NCI-H748 treated with DMSO at 0.1 percent for 48 hours (cell line): ENCODE data around the gene XXYLT1.
"Not testable (repeated sequence)": the region's sequence is repeated elsewhere in the genome, so short reads cannot be mapped to it uniquely, and the experiment has no call there.

Source experiments
- DNase-seq: peaks from one replicate; lab custom pipeline; 2025; lab: John Stamatoyannopoulos, UW

XXYLT1 gene

DNA sequence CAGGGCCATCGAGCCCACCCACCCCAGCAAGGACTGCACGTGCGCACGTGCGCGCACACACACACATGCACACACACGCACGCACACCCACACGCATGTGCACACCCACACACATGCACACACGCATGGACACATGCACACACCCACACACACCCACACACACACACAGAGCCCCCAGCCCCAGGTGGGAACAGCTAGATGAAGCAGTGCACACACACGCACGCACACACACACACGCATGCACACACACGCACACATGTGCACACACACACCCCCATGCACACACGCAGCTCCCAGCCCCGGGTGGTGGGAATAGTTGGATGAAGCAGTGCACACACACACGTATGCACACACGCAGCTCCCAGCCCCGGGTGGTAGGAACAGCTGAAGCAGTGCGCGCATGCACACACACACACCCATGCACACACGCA lies 158.6 kb downstream of the XXYLT1 start:
- DNase-seq, result no peak

DNA sequence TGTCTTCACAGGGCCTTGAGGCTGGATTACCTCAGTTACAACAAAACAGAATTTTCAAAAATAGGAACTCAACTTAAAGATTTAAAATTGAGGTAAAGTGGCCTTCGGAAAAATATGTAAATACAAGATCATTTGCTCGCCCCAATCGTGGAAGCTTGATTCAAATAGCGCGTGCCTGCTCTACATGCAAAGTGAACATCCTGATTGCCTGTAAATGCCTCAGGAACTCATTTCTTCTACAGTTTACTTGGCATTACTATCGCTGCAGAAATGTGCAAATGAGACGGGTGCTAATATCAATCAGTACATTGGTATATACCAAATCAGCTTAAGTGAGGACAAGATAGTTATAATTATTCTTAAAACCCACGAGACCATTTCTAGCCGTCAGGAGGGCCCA lies 159.2 kb downstream of the XXYLT1 start:
- no peak for DNase-seq

DNA sequence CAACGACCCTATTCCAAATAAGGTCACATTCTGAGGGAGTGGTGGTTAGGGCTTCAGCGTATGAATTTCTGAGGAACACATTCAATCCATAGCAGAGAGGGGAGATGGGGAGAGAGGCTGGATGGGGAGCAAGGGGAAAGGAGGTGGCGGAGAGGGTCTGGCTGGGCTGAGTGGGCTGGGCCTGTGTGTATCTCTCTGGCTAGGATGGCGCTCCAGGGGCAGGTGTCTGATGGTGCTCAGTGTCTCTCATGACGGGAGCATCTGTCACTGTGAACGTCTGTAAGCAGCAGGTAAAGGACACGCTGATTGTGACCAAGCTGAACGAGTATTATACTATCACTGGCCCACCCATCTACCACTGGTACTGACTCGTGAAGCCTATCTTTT lies 159.6 kb downstream of the XXYLT1 start:
- no peak for DNase-seq

DNA sequence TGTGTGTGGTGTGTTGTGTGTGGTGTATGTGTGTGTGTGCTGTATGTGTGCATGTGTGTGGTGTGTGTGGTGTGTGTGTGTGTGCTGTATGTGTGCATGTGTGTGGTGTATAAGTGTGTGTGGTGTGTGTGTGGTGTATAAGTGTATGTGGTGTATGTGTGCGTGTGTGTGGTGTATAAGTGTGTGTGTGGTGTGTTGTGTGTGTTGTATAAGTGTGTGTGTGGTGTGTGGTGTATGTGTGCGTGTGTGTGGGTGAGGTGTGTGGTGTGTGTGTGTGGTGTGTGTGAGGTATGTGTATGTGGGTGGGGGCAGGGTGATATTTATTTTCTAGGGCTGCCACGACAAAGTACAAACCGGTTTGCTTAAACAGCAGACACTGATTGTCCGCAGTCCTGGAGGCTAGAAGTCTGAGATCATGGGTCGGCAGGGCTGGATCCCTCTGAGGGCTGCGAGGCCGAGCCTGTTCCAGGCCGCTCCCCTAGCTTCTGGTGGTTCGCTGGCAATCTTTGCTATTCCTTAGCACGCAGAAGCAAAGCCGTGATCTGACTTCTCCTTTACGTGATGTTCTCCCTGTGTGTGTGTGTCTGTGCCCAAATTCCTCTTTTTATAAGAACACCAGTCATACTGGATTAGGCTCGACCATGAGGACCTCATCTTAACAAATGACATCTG lies 160.2 kb downstream of the XXYLT1 start:
- no peak for DNase-seq

DNA sequence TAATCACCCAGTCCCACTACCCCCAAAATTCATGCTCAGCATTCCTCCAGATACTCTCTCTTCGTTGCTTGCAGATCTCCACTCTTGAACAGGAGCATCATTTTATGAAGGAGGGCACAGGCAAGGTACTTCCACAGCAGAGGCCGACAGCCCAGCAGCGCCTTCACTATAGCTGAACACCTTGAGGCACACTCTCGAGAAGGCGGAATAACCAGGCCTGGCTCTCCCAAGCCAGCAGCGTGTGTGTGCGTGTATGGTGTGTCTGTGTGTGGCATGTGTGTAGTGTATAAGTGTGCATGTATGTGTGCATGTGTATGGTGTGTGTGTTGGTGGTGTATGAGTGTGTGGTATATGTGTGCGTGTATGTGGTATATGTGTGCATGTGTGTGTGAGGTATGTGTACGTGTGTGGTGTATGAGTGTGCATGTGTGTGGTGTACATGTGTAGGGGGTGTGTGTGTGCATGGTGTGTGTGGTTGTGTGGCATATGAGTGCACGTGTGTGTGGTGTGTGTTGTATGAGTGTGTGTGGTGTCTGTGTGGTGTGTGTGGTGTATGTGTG lies 161.8 kb downstream of the XXYLT1 start:
- no peak for DNase-seq

DNA sequence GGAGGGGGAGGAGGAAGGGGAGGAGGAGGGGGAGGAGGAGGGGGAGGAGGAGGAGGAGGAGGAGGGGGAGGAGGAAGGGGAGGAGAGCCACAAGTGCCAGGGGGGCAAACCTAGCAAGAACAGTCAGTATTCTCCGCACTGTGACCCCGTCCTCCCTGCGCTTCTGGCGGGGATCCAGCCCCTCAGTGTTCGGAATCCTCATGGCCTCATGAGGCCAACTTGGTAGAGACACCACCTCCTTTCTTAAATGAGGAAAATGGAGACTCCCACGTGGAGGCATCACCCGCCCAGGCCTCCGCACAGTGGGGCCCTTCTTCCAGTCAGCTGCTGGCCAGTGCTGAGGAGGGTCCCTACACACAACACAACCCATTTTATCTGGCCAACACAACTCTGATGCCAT lies 163.4 kb downstream of the XXYLT1 start:
- no peak for DNase-seq

DNA sequence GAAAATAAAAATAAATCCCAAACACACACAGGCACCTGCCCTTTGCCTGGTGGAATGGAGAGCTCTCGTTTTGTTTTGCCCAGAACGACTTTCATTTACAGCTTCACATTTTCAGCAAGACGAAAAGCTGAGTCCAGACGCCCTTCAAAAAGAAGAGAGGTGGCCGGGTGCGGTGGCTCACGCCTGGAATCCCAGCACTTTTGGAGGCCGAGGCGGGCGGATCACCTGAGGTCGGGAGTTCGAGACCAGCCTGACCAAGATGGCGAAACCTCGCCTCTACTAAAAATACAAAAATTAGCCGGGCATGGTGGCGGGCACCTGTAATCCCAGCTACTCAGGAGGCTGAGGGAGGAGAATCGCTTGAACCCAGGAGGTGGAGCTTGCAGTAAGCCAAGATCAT lies 163.9 kb downstream of the XXYLT1 start:
- not testable (repeated sequence) for DNase-seq

DNA sequence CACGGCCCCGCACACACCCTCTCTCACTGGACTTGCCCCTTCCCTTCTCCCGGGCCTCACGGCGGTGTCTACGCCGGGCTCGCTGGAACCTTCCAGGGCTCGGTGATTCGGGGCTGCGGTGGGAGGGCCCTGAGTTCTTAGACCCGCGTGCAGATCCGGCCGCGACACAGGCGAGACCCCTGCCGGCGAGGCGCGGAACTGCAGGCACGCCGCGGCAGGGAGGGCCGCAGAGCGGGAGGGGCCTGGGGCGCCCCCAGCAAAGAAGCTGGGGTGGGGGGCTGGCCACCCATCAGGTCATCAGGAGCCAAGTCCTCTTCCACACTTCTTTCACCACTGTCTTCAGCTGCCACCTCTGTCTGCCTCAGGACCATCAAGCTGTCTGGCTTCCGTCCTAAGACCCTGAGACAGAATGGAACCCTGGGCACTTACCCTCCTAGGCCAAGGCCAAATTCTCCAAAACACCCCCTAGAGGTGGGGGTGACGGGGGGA lies 164.5 kb downstream of the XXYLT1 start:
- peak; percentile 49 for DNase-seq

DNA sequence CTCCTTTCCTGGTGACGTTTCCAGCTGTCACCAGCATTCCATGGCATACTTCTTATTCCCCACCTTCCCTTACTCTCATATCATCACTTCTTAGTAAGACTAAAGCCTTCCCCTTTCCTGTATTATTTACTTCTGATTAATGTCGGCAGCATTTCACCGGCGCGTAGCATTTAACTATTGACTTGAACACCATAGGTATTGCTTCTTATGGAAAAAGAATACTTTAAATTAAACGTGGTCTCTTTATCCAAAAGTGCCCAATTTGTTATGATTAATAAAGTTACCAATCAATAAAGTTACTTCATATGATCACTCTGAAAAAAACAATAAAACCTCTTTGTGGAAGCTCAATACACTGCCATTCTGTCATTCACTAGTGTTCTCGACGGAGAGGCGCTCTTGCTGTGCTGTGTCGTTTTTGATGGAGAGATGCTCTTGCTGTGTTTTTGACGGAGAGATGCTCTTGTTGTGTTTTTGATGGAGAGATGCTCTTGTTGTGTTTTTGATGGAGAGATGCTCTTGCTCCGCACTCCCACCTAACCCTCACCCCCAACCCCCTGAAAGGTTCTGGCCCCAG lies 165.0 kb downstream of the XXYLT1 start:
- DNase-seq, result no peak

DNA sequence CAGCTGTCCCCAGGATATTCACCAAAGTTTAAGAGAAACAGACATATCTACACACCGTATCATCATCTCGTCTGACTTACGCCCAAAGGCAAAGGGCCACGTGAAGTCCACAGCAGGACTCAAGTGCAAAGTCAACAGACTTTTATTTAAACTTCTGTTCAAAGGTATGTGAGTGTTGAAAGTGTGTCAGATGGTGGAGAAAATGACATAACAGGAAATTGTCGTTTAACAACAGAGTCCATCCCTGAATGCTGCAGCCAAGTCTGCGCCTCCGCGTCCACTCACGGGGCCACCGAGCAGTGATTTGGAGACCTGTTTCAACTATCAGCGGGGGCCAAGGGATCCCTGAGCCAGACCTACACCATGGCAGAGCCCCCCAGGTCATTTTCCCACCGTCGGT lies 165.6 kb downstream of the XXYLT1 start:
- no peak for DNase-seq

DNA sequence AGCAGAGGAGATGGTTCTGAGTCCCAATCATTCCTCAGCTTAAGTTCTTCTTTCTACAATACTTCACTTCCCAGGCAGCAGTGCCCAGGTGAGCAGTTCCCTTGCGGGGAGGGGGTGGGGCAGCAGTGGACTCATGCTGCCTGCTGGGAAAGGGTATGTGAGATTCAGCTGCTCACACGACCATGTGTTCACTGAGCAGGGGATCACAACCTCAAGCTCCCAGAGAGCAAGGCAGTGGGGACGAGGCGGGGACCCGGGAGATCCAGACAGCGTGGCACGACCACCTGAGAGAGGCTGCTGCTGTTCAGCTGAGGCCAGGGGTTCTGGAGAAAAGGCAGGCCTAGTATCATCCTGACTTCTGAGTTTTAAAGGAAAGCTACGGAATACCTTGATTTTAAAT lies 166.6 kb downstream of the XXYLT1 start:
- no peak for DNase-seq

DNA sequence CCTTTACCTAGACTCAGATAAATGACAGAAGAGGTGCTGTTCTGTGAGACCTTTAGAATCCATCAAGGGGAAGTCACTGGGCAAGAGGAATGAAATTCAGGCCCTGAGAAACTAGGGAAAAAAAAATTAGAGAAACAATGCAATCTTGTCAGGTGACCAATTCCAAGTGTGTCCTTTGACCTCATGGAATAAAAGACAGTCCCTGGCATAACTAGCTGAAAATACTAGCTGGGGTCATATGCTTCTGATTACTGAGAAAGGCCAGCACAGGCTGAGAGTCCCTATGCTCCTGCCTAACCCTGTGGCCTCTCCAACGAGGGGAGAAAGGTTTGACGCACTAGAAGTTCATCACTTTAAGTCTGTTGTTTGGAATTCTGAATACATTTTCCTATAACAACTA lies 167.3 kb downstream of the XXYLT1 start:
- DNase-seq, result no peak

DNA sequence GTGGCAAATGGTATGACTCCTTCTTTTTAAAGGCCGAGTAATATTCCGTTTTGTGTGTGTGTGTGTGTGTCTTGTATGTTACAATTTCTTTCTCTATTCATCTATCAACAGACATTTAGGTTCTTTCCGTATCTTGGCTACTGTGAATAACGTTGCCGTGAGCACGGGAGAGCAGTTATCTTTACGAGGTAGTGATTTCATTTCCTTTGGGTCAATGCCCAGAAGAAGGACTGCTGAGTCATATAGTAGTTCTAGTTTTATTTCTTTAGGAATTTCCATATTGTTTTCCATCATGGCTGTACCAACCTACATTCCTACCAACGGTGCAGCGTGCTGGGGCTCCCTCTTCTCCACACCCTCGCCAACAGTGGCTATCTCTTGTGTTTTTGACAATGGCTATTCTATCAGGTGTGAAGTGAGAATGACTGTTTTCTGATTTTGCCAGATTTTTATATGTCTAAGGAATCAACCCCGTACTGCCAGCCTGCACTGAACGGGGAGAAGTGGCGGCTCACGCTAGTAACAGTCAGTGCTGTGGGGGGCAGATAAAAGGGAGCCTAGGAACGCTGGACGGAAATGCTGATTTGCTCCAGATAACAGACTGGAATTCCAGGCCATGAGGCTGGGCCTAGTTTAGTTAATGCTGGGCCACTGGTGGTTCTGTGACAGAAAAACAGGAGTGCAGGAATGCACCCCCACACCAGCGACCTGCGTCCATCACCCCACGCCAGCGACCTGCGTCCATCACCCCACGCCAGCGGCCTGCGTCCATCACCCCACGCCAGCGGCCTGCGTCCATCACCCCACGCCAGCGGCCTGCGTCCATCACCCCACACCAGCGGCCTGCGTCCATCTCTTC lies 168.1 kb downstream of the XXYLT1 start:
- no peak for DNase-seq

DNA sequence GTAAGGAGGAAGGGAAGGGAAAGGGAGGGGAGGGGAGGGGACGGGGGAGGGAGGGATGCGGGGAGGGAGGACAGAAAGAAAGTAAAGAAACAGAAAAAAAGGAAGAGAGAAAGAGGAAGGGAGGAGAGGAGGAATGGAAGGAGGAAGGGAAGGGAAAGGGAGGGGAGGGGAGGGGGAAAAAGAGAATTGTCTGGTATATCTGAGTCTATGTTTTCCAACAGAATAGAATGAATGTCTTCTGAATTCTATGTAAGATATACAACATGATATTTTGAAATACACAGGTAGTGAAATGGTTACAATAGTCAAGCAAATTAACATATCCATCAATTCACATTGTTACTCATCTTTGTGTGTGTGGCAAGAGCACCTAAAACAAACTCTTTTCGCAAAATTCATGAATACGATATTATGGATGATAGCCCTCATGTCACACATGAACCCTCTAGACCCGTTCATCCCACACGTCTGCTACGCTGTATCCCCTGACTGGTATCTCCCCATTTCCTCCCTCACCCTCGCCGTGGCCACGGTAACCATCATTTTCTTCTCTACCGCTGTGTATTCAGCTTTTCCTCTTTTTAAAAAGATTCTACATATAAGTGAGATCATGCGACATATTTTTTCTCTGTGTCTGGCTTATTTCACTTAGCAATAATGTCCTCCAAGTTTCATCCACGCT lies 168.9 kb downstream of the XXYLT1 start:
- no peak for DNase-seq

DNA sequence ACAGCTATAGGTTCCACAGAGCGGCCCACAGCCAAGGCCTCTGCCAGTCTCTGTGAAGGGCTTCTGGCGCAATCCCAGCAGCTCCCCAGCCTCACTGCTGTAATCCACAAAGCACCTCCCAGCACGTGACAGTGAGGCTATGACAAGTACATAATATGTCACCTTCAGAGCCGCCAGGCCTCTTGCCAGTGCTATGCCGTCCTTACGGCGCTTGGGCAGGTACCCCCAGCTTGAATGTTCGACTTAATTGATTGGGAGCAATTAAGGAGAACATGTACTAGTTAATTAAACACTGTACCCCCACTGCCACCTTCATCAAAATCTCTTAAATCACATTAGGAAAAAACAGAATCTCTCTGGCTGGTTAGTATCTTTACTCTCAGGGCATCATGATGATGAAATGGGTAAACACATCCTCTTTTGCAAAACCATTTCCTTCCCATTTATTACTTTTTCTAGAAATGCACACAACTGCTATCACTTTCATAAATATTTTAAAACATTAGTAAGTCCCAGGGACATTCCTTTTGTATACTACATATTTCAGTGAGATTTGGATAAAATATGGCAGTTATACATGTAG lies 169.9 kb downstream of the XXYLT1 start:
- DNase-seq, result no peak

DNA sequence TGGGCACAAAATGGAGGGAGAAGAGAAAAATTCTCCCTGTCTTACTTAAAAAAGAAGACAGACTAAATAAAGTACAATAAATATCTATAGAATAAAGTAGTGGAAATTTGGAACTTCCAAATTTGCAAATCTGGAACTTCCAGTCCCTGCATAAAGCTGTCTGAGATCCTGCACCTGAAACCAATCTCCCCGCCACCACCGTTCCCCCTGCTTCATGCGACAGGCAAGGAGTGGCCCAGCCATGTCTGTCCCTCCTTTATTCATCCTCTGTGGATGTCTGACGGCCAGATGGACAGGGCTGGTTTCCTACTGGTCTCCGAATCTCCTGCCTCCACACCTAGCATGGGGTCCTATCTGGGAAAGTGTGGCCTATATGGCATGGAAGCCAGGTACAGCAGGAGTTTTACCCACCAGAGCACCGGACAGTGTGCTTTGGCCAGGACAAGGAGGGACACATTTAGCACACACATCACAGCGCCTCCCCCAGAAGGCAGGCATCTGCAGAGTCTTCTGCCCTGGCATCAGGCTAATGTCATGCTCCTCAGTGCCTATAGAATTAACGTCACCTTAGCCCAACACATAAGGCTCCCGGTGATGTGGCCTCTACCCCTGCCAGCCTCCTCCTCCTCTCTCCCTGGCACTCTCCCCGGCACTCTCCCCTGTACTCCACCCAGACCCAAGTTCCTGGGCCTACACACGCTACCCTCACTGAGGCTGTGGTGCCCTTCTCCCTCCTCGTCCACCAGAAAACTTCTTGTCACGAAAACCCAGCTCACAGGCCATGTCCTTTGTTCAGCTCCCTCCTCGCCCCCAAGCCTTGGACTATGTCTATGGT lies 170.8 kb downstream of the XXYLT1 start:
- DNase-seq, result no peak

DNA sequence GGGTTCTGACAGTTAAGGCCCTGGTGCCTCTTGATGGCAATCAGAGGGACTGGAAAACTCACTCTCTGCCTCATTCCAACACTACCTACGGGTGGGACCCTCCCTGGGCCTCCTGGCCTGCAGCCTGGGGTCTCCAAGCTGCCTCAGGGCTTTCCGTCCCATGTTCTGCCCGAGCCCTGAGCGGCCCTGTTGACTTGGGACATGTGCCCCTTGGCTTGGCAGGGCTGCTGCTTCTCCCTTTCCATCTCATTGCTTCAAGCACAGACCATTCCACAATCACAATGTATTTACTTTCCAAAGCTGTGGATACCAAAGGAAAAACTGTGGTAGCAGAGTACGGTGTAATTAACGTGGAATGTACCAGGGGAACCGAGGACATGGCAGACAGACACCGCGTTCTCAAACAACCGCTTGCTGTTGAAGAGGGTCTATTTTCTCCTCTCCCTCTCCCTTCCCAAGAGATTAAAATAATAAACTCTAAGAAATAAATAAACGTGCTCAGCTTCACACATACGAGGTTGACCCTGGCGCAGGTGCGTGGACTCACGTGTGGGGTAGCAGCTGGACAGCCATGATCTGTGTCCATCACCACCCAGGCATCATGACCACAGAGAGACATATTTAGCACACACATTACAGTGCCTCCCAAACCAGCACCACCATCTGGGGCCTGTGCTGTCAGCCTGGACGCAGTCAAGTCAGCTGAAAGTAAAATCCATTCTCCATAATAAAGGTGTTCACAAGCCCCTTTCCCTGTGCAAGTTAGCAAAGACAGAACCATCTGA lies 172.0 kb downstream of the XXYLT1 start:
- DNase-seq, result no peak

DNA sequence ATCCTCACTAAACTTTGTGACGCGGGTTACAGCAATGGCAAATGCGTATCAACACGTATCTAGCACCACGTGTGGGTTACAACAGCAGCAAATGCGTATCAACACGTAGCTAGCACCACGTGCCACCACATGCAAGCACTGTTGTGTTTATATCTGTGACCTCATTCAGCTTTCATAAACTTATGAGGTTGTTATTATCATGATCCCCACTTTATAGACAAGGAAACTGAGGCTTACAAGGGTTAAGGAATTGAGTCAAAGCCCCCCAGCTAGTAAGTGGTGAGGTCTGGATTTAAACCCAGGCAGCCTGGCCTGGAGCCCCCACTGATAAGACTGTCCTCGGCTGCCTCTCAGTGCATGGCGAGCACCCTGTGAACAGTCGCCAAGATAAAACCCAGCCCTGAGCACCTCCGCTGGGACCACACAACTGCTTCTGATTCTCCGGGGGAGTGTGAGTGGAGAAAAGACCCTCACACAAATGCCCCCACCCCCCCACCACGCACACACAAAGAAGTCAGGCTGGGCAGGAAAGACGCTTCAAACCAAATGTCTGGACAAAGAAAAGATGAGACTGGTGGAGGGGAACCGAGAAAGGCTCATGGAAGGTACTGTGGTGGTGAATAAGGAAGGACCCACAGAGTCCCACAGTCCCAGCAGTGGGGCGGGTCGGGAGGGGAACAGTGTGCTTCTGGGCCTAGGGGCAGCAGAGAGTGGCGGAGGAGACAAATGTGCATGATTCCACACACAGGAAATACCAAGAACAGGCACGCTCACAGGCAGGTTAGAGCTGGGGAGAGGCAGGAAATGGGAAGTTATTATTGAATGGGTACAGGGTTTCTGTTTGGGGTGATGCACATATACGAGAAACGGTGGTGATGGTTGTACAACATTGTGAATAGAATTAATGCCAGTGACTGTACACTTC lies 173.4 kb downstream of the XXYLT1 start:
- DNase-seq, result no peak
